MCF 10A (cell line): ENCODE data around the gene CORO7. TPM values are rescaled to one million over a fixed set of nuclear protein-coding genes. Genes with fewer than 3 reads are reported as not detected.

ENCODE experiments used
- BruUV-seq: library from RNA; stranded (reverse); fragments of 400-500 nt; replicated peaks from 2 replicates; lab custom pipeline; 2021; lab: Mats Ljungman, UMichigan
- CTCF ChIA-PET: fragments of 300-600 bp; sonication (Branson Sonifier 250); formaldehyde crosslinking; extraction: SDS; loops from one replicate; lab custom pipeline; 2021; ENCODE audit warnings: antibody characterized with exemption, inconsistent platforms; lab: Yijun Ruan, JAX
- POLR2A ChIA-PET: fragments of 300-600, 350-650 bp; sonication (Branson Sonifier 250); formaldehyde crosslinking; extraction: SDS; loops from one replicate; lab custom pipeline; 2020; ENCODE audit warnings: antibody characterized with exemption, inconsistent platforms; lab: Yijun Ruan, JAX
- DNase-seq: peaks from one replicate; pipeline ENCODE4 v3.0.0-alpha.2; 2018; ENCODE audit not compliant: unreplicated experiment
- H3K27ac Mint-ChIP-seq: one replicate; pipeline ENCODE4 v1.8.0; 2022; ENCODE audit warnings: mild to moderate bottlenecking, low read depth, mixed read lengths; ENCODE audit not compliant: unreplicated experiment
- H3K27me3 Mint-ChIP-seq: one replicate; pipeline ENCODE4 v1.8.0; 2022; ENCODE audit warnings: mixed read lengths; ENCODE audit not compliant: insufficient read depth, unreplicated experiment
- H3K36me3 Mint-ChIP-seq: one replicate; pipeline ENCODE4 v1.8.0; 2022; ENCODE audit warnings: mild to moderate bottlenecking, moderate library complexity, mixed read lengths; ENCODE audit not compliant: insufficient read depth, unreplicated experiment
- H3K4me1 Mint-ChIP-seq: one replicate; pipeline ENCODE4 v1.8.0; 2022; ENCODE audit warnings: mixed read lengths; ENCODE audit not compliant: insufficient read depth, unreplicated experiment
- H3K4me3 Mint-ChIP-seq: one replicate; pipeline ENCODE4 v1.8.0; 2022; ENCODE audit warnings: mild to moderate bottlenecking, moderate library complexity, mixed read lengths; ENCODE audit not compliant: unreplicated experiment
- H3K9me3 Mint-ChIP-seq: one replicate; pipeline ENCODE4 v1.8.0; 2022; ENCODE audit warnings: mixed read lengths; ENCODE audit not compliant: unreplicated experiment
- CTCF ChIP-seq: fragments of 200-600 bp; IDR thresholded peaks from one replicate; pipeline ENCODE4 v1.8.0; 2022; ENCODE audit warnings: antibody characterized with exemption, mild to moderate bottlenecking; ENCODE audit not compliant: unreplicated experiment
- intact Hi-C: fragments of 100-400 bp; cut with micrococcal nuclease; formaldehyde crosslinking; loops from 2 replicates; pipeline ENCODE4 v1.14.1; 2022
- total RNA-seq: library from RNA; stranded (reverse); gene quantifications from 2 replicates; pipeline ENCODE4 v1.2.3, GENCODE V29; 2022

Gene CORO7
- total RNA-seq, 1 experiment from 2014 or later: 20.3 TPM

- CTCF ChIA-PET: interaction anchor here (0.8 to 5.1 kb wide), 7 partner anchors 9 to 172 kb away, joined by 4 to 40 read pairs (median 5); no protein-coding TSS in a partner anchor
- POLR2A ChIA-PET: interaction anchor here (0.6 to 2.4 kb wide), 2 partner anchors 12 to 80 kb away, joined by 3 to 9 read pairs; no protein-coding TSS in a partner anchor
- Mint-ChIP-seq H3K36me3 (peaks cover 5% of the 10 kb centered on the region), H3K27me3 (no peaks in the 10 kb centered on the region), H3K4me1 (peaks cover 27% of the 10 kb centered on the region), H3K27ac (no peak overlapping the region), H3K4me3 (no peak overlapping the region), H3K9me3 (no peaks in the 10 kb centered on the region)
- BruUV-seq: no TSS peak
- no peak for TF ChIP-seq CTCF
- intact Hi-C loops: no loop called here
- no peak for DNase-seq
These were observed 2.0 kb downstream of the CORO7 start for GRCh38 chr16:4414187-4414917.

GRCh38 chr16:4412854-4413253 lies 3.5 kb downstream of the CORO7 start:
- no peak overlapping the region for H3K27ac Mint-ChIP-seq
- no peak overlapping the region for H3K4me3 Mint-ChIP-seq
- H3K4me1 Mint-ChIP-seq: peaks cover 27% of the 10 kb centered on the region
- no peak for DNase-seq
- no peaks in the 10 kb centered on the region for H3K27me3 Mint-ChIP-seq
- TF ChIP-seq CTCF: no peak
- CTCF ChIA-PET: interaction anchor here (0.6 to 4.9 kb wide), 3 partner anchors 11 to 59 kb away, joined by 4 to 40 read pairs (median 13); no protein-coding TSS in a partner anchor
- no peaks in the 10 kb centered on the region for H3K9me3 Mint-ChIP-seq
- H3K36me3 Mint-ChIP-seq: peaks cover 5% of the 10 kb centered on the region
- no TSS peak for BruUV-seq
- intact Hi-C loops: no loop called here
- POLR2A ChIA-PET: no interaction called here

- intact Hi-C loops: no loop called here
- Mint-ChIP-seq H3K27me3 (no peaks in the 10 kb centered on the region), H3K4me3 (no peak overlapping the region), H3K27ac (no peak overlapping the region), H3K9me3 (no peaks in the 10 kb centered on the region), H3K36me3 (peaks cover 10% of the 10 kb centered on the region), H3K4me1 (peaks cover 27% of the 10 kb centered on the region)
- POLR2A ChIA-PET: no interaction called here
- DNase-seq: no peak
- TF ChIP-seq CTCF: no peak
- BruUV-seq: no TSS peak
- CTCF ChIA-PET: interaction anchor here (1.4 to 4.9 kb wide), 2 partner anchors 11 to 53 kb away, joined by 4 to 40 read pairs; no protein-coding TSS in a partner anchor
These were observed 4.2 kb downstream of the CORO7 start for GRCh38 chr16:4412159-4412558.

- no peaks in the 10 kb centered on the region for H3K9me3 Mint-ChIP-seq
- intact Hi-C loops: no loop called here
- ChIA-PET CTCF (interaction anchor here (4.9 kb wide), 1 partner anchor 10 kb away, joined by 40 read pairs; no protein-coding TSS in a partner anchor), POLR2A (no interaction called here)
- peaks cover 27% of the 10 kb centered on the region for H3K4me1 Mint-ChIP-seq
- H3K27ac Mint-ChIP-seq: no peak overlapping the region
- H3K4me3 Mint-ChIP-seq: no peak overlapping the region
- no peaks in the 10 kb centered on the region for H3K27me3 Mint-ChIP-seq
- no TSS peak for BruUV-seq
- no peak for TF ChIP-seq CTCF
- H3K36me3 Mint-ChIP-seq: peaks cover 10% of the 10 kb centered on the region
- no peak for DNase-seq
These were observed 4.7 kb downstream of the CORO7 start for GRCh38 chr16:4411684-4412083.
